SHP77 treated with DMSO at 0.1 percent for 48 hours (cell line): ENCODE data around the gene CHKA.
"Not testable (repeated sequence)": the region's sequence is repeated elsewhere in the genome, so short reads cannot be mapped to it uniquely, and the experiment has no call there.

Source experiments
- DNase-seq: peaks from one replicate; lab custom pipeline; 2025; lab: John Stamatoyannopoulos, UW

The CHKA gene

DNA sequence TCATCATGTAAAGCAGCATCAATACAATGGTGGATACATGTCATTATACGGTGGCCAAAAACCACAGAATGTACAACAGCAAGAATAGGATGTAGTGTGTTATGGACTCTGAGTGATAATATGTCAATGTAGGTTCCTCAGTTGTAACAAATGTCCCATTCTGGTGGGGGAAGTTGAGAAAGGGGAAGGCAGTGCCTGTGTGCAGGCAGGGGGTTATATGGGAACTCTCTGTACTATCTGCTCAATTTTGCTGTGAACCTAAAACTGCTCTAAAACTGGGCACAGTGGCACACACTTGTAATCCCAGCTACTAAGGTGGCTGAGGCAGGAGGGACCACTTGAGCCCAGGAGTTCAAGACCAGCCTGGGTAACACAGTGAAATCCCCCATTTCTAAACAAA, 5.9 kb downstream of the CHKA start:
- DNase-seq = no peak

DNA sequence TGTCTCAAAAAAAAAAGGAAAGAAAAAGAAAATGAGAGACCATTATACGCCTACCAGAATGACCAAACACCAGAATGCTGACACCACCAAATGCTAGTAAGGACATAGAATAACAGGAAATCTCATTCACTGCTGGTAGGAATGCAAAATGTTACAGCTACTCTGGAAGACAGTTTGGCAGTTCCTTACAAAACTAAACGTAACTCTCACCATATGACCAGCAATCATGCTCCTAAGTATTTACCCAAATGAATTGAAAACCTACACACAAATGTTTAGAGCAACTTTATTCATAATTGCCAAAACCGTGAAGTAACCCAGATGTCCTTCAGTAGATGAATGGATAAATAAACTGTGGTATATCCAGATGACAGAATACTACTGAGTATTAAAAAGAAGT, 7.2 kb downstream of the CHKA start:
- DNase-seq = no peak

DNA sequence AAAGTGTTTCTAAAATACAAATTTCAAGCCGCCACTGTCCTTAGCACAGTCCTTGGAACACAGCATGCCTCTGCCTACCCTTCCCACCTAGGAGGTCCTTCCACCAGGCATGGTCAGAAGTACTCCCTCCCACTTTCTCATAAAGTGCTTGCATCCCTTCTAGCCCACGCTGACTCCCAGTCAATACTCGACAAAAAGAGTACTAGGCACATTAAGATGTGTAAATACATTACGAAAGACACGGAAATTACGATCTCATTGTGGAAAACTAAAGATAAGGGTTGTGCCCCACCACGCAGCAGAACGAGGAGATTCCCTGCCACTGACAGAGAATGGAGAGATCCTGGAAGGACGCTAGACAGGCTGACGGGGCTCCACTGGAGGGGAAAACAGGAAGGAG, 13.5 kb downstream of the CHKA start:
- no peak for DNase-seq

DNA sequence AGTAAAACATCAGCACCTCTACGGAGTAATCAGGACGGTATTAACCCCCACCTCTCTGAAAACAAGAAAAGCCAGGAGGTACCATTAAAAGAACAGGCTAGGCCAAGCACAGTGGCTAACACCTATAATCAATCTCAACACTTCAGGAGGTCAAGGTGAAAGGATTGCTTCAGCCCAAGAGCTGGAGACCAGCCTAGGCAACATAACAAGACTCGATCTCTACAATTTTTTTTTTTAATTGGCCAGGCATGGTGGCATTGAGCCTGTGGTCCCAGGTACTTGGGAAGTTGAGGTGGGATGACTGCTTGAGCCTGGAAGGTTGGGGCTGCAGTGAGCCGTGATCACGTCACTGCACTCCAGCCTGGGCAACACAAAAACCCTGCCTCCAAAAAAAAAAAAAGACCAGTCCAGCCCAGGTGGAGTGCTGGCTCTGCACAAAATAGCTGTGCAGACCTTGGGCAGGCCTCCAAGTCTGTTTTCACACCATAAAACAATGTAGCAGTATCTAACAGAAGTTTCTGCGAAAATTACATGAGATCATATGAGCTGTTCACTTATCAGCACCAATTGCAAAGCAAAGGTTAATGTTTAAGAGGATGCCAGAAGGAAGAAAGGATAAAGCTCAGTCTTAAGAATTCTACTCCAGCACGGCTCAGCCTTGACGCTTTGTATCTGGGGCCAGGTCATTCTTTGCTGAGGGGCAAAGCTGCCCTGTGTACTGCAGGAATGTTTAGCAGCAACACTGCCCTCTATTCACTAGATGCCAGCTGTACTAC, 14.8 kb downstream of the CHKA start:
- DNase-seq = no peak

DNA sequence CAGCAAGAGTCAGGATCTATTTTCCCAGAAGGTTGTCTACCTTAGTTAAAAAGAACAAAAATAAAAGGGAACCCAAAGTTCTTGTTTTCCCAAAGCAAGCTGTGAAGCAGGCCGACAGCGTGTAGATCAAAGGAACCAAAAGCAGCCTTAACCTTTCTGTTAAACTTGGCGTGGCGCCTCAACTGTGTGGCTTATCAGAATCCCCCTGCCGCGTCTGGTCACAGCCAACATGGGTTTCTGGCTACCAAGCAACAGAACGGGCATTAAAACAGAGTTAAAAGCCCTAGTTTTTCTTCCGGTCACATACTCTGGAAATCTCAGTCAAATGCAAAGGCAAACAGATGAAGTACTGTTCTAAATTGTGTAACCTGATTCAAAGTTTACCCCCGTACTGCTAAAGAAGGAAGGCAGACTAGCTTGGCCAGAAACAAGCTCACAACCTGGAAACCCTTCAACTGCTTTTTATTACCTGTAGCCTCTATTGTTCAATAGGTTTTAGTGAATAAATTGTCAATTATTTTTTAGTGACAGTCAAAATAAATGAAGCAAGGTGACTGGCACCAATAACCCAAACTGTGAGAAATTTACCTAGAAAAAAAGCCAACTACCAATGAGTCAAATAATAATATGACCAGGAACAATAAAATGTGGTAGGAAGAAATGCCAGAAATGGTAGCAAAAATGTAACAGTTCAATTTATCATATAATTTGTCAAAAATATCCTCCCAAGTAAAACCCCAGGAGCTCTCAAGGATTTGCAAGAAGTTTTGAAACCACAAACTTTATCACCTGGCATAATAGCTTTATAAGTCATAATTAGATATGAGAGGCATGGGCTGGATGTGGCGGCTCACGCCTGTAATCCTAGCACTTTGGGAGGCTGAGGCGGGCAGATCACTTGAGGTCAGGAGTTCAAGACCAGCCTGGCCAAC, 21.4 kb downstream of the CHKA start:
- DNase-seq = no peak

DNA sequence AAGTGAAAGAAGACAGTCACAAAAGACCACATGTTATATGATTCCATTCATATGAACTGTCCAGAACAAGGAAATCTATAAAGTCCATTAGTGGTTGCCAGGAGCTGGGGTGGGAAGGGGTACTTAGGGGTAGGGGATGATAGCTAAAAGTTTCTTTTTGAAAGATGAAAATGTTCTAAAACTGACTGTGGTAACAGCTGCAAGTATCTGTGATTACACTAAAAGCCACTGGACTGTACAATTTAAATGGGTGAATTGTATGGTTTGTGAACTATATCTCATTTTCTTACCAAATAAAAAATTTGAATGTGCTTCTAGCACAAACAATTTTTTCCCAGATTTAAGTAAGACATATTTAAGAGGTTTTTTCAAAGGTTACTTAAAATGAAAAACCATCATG, 22.1 kb downstream of the CHKA start:
- DNase-seq = no peak

DNA sequence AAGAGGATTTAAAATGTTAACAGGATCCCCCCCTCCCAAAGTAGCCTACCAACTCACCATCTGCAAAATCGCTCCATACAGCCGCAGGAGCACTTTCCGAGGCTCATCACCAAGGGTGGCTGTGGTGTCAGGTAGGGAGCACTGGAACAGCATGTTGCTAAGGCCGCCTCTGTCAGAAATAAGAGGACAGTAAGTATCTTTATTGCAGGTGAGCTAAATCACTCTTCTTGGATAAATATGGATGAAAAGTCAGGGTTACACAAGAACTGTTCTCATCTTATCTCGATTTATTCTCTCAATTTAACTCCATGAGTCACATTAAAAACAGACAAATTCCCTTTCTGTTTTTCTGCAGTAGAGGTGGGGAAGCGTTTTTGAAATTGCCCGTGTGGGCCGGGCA, 24.2 kb downstream of the CHKA start:
- DNase-seq = no peak

DNA sequence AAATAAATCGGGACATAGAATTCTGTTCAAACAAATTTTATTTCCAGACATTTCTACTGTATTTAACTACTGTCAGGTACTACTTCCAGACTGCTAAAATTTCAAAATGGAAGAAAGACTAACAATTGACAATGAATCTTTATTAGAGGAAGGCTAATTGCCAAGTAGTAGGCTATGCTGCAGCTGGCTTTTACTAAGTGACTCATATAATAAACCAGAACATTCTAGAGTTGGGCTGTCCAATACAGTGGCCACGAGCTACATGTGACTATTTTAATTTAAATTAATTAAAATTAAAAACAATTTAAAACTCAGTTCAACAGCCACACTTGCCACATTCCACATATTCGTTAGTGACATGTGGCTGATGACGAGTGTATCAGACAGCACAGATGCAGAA, 27.6 kb downstream of the CHKA start:
- DNase-seq = no peak

DNA sequence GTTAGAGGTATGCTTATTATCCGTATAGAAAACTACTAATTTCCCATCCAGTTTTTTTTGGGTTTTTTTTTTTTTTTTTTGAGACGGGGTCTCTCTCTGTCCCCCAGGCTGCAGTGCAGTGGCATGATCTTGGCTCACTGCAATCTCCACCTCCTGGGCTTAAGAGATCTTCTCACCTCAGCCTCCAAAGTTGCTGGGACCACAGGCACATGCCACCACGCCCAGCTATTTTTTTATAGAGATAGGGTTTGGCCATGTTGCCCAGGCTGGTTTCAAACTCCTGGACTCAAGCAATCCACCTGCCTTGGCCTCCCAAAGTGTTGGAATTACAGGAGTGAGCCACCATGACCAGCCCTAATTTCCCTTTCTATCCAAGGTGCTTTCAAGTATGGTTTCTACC, 28.2 kb downstream of the CHKA start:
- DNase-seq = not testable (repeated sequence)

DNA sequence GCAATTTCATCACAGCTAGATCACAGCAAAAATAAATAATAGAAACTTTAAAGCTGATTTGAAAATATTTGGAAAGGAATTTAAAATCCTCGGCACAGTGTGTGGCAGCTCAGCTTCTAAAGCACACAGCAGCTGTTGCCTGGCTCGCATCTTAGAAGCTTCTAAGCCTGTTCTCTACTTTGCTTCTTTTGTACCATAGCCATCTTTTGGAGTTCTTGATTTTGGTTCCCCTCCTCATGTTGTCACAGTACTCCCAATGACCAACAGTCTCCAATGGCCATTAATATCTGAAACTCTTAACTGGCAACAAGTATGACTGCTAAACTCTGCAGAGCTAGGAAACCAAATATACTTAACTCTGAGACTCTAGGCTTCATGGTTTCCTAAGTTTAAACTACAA, 28.8 kb downstream of the CHKA start:
- no peak for DNase-seq

DNA sequence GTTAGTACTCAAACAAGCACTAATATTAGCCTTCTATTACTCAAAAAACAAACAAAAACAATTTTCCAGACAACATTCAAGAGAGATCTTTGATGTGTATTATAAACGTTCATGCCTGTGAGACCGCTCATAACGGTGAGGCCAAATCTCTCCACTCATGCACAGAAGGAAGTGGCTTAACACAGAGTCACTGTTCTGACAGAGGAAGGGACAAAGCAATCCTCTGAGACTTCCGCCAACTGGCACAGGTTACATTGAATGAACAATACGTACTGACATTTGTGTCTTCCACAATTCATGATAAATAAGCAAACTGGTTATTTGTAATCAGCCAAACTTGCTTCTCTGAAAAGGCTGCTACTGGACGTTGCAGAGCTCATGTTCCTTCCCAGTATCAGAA, 30.5 kb downstream of the CHKA start:
- DNase-seq = no peak

DNA sequence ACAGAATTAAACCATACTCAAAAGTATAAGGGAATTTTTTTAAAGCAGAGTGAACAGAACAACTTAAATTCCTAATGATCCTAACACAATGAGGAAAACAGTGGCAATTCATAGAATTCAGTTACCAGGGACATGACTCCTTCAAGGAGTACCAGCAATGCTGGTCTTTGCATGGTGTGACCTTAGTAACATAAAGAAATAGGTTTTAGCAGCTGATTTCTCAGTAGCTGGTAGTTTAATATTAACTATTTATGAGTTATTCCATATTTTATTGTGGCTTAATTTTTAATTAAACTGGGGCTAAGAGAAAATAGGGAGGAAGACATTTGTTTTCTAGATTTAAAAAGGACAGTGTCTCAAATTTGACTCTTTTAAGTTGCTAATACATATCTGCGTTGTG, 30.9 kb downstream of the CHKA start:
- no peak for DNase-seq

DNA sequence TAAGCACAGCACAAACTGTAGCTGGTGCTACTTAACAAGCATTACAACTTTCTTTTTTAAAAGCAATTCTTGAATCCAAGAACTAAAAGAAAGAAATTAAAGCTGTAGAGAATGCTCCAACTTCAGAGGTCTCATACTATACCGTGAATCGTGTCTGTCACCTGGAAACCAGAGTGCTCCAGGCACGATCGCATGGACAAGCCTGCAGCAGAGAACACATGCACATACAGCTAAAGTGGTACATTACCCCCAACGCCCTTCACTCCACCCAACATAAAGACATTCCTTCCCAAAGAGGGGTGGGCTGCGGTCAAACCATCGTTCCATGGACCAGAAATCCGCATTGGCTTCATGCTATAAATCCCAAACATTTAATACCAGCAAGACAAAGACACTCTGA, 31.5 kb downstream of the CHKA start:
- DNase-seq = no peak

DNA sequence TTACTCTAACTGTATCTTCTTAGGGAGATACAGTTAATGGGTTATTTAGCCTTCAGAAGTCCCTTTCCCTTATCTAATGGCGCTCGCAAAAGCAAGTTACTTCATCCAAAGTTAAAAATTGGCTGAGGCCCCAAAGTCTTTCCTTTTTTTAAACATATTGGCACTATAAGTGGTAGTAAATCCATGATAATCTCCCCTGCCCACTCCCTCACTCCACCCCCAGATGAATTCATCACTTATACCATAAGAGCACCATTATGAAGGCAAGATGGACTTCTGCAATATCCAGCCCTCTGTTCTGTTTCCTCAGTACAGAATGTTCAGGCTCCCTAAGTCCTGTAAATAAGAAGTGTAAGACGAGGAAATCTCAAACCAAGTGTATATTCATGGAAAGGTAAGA, 37.7 kb downstream of the CHKA start:
- no peak for DNase-seq

DNA sequence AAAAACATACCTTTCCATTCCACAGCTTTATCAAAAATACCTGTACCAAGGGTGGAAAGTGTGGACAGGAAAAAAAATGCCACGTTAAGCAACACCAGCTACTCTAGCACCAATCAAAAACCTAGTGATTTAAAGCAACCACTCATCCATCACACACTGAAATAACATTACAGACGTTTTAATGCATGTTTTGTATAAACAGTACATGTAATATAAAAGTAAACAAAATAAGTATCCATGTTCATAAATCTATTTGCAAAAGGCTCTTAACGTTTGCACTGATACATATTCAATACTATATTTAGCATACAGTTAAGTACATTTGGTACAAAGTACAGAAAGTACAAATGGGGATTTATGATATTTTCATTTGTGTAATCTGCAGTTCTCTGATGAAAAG, 38.7 kb downstream of the CHKA start:
- no peak for DNase-seq

DNA sequence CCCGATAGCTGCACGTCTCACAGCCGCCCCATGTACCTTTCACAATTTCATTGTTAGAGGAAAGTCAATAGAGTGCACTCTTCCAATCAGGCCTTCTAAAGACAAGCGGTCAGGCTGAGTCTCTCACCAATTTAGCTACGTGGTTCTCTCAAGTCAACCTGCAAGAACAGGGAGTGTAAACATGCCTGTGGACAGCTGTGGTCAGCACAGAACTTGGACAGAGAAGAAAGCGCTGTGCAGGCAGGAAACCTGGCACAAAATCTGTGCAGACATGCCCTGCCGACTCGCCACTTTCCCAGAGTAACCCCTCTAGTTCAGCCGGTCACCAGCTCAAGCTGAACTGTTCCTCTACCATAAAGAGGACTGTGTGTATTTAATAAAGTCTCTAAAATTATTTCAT, 39.5 kb downstream of the CHKA start:
- DNase-seq = no peak

DNA sequence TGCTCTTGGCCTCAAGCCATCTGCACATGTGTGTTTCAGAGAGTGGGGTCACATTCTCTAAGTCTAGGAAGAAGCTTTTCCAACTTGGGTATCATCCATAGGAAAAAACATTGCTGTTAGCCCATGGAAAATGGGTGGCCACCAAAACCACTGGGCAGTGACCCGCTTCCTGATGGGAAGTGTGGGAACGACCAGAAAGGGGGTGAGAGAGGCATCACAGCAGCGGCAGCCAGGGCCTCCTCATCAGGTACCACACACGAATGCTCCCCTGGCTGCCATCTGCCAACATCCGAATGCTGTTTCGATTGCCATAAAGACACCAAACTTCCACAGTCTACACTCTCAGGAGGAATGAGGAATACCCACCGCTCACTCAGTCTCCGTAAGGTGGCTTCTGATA, 40.3 kb downstream of the CHKA start:
- DNase-seq = no peak

DNA sequence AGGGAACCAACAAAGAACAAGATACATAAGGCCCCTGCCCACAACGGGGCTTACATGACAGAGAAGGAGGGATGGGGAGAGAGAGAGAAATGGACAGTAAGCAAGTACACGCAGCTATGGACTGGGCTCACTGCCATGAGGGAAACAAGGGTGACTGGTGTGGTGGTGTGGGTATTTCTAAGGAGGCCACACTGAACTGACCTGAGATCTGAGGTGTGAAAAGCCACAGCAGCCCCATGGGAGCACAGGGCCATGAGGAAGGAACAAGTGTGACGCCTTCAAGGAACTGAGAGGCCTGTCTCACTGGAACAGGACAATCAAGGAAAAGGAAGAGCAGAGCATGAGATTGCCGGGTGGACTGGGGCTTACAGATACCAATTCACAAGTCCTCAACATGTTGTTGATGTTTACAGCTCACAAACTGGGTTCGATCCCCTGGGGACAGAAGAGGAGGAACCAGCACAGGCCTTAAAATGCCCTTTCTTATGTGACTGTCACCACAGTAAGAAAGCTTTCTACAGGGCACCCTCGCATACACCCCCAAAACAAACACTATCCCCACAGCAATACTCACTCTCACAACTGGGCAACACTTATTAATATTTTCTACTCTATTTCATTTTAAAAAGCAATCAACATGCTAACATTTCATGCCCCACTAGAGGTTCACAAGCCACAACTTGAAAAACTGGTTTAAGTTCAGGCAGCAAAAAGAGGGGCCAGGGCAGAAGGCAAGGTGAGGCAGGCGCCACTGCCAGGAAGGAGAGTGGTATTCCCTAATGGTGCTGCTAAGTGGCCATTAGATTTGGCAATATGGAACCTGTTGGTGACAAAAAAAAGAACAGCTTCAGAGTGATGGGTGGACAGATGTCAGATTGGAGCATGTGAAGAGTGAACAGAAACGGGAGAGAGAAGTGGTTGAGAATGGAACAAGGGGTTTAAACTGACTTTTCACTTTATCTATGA, 43.3 kb downstream of the CHKA start:
- no peak for DNase-seq

DNA sequence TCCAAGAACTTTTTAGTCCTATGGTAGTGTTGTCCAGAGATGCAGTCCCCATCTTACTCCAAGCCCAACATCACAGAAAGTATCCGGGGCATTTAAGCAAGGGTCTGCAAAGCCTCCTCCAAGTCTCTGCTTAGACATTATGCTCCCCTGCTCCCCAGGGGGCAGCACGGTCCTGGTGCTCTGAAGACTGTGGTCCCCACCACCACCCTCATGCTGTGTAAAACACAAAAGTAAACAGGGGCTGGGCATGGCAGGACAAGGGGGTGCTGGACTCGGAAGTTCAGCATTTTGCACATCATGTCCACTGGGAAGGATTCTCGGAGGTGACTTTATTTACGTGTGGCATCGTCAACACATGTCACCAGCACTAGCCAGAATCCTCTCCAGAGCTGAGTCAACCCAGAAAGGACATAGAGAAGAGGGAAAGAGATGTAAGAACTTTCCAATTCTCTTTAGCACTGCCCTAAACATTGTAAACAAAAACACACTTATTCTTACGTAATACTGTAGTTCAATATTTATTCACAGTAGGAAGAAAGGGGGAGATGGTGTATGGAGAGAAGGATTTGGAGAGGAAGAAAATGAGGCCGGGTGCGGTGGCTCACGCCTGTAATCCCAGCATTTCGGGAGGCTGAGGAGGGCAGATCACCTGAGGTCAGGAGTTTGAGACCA, 44.7 kb downstream of the CHKA start:
- no peak for DNase-seq

DNA sequence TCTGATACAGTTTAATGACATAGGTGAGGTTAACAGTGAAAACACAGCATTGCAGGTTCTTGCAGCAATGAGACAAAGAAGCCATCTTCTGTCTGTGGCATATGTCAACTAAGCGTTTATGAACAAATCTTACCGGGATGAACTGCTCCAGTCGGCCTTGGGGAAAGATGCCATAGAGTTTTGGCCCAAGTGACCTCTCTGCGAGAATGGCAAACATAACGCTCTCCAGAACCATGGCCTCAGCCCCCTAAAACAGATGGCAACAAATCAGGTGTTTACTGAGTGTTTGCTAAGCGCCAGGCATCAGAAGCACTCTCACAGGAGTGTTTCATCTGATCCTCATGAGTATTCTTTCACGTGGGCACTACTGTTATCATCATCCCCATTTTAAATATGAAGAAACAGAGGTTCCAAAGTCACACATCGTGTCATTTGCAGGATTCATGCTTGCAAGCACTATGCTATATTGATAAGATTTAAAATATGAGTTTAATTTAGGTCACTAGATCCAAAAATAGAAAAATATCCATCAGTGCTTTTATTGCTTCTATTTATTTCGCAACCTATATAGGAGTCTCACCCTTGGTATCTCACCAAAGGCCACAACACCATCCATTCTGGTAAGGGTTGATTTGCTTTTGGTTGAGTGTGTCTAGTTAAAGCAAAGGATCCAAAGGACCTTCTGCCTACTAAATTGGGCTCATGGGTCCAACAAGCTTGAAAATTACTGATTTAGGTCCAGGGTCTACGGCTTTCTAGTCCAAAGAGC, 46.4 kb downstream of the CHKA start:
- no peak for DNase-seq
